ENCODE data around the gene NOS1AP.
A peak's percentile ranks its signal among the peaks of the same experiment; 100 is the strongest.

NOS1AP gene

DNA sequence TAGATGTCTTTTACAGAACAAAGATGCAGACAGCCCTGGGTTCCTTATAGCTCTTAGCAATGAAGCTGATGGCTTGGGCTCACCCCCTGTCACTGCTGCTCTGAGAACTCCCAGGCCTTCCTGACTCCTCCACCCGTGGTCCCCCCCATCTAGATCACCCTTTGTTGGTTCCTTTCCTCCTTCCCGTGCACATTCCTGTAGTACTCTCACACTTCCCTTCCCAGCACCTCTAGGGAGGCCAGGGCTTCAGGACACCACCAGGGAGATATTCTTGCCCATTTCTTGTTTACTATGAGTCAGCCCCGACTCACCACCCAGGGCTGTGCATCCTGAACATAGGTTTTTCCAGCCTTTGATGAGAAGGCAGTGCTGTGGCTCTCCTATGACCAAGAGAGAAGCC, 14.4 kb upstream of the NOS1AP start:
- TF ChIP-seq EZH2phosphoT487 (IDR thresholded peaks at IDR 0.05; ENCODE audit: borderline replicate concordance, low read length), result no peak
- TF ChIP-seq, protein P1, sequence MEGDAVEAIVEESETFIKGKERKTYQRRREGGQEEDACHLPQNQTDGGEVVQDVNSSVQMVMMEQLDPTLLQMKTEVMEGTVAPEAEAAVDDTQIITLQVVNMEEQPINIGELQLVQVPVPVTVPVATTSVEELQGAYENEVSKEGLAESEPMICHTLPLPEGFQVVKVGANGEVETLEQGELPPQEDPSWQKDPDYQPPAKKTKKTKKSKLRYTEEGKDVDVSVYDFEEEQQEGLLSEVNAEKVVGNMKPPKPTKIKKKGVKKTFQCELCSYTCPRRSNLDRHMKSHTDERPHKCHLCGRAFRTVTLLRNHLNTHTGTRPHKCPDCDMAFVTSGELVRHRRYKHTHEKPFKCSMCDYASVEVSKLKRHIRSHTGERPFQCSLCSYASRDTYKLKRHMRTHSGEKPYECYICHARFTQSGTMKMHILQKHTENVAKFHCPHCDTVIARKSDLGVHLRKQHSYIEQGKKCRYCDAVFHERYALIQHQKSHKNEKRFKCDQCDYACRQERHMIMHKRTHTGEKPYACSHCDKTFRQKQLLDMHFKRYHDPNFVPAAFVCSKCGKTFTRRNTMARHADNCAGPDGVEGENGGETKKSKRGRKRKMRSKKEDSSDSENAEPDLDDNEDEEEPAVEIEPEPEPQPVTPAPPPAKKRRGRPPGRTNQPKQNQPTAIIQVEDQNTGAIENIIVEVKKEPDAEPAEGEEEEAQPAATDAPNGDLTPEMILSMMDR (IDR thresholded peaks at IDR 0.05; ENCODE audit: low read depth, low read length, poor library complexity, severe bottlenecking), result no peak

DNA sequence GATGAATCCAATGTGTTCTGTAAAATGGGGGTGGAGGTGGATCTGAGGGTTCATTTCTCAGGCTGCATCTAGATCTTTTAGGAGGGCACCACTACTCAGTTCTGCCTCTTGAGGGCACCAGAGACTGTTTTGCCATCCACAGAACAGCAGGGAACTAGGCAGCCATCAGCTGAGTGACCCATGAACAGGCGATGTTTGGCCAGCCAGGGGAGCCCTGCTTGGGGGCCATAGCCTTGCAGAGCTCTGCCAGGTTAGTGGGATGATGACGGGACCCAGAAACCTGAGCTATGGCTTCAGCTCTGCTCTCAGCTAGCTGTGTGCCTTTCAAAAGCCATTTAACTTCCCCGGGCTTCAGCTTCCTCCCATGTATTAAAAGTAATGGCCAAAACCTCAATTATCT, 13.4 kb upstream of the NOS1AP start:
- no peak overlapping the region for H3K4me2 ChIP-seq (ENCODE audit: low read length)
- no peaks in the 10 kb centered on the region for H3F3A ChIP-seq (ENCODE audit: control insufficient read depth, insufficient read depth)
- no peak for TF ChIP-seq EZH2phosphoT487 (IDR thresholded peaks at IDR 0.05; ENCODE audit: borderline replicate concordance, low read length)
- TF ChIP-seq, protein P1 (IDR thresholded peaks at IDR 0.05; ENCODE audit: low read depth, low read length, poor library complexity, severe bottlenecking), result peak; percentile 75

More for the DNA sequence above, 14.4 kb upstream of the NOS1AP start:
- no peaks in the 10 kb centered on the region for H3K79me2 ChIP-seq (ENCODE audit: control insufficient read depth, low read length)
- no peak overlapping the region for H3K27ac ChIP-seq (ENCODE audit: low read depth, low read length)
- no peaks in the 10 kb centered on the region for H3K27me3 ChIP-seq (ENCODE audit: control insufficient read depth, low read length)
- no peaks in the 10 kb centered on the region for H3K4me1 ChIP-seq (ENCODE audit: control insufficient read depth, low read length)
- no peaks in the 10 kb centered on the region for H3F3A ChIP-seq (ENCODE audit: control insufficient read depth, insufficient read depth)
- no peaks in the 10 kb centered on the region for H3K36me3 ChIP-seq (ENCODE audit: control insufficient read depth, low read length)
- H4K20me1 ChIP-seq (ENCODE audit: control insufficient read depth, insufficient read depth, low read depth, low read length), result no peaks in the 10 kb centered on the region
- H3K4me3 ChIP-seq (ENCODE audit: low read length), result no peak overlapping the region
- H3K9me3 ChIP-seq (ENCODE audit: control insufficient read depth, insufficient read depth, low read length), result no peaks in the 10 kb centered on the region
- H3K9me2 ChIP-seq (replicated peaks; ENCODE audit: control insufficient read depth, low read length), result no peaks in the 10 kb centered on the region
- no peak overlapping the region for H3K4me2 ChIP-seq (ENCODE audit: low read length)

DNA sequence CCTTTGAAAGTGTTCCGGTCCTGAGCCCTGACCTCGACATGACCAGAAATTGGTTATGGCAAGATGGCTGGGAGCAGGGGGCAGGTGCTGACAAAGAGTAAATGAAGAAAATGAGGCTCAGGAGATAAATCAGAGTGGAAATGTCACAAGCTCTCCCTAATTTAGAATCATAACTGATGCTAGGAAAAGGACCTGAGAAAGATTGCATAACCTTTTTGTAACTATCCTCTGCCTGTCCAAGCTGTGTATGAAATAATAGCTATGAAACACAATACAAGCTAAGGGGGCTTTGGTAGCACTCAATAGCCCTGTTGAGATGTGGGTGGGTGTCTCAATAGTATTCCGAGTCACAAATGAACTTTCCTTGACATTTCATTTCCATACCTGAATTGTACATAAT, 12.9 kb upstream of the NOS1AP start:
- no peaks in the 10 kb centered on the region for H4K20me1 ChIP-seq (ENCODE audit: control insufficient read depth, insufficient read depth, low read depth, low read length)
- H3K4me2 ChIP-seq (ENCODE audit: low read length), result no peak overlapping the region
- TF ChIP-seq, protein P1 (IDR thresholded peaks at IDR 0.05; ENCODE audit: low read depth, low read length, poor library complexity, severe bottlenecking), result no peak
- no peak for TF ChIP-seq EZH2phosphoT487 (IDR thresholded peaks at IDR 0.05; ENCODE audit: borderline replicate concordance, low read length)

More for the DNA sequence above, 13.4 kb upstream of the NOS1AP start:
- H3K4me3 ChIP-seq (ENCODE audit: low read length), result no peak overlapping the region
- no peaks in the 10 kb centered on the region for H3K27me3 ChIP-seq (ENCODE audit: control insufficient read depth, low read length)
- no peaks in the 10 kb centered on the region for H3K4me1 ChIP-seq (ENCODE audit: control insufficient read depth, low read length)
- H4K20me1 ChIP-seq (ENCODE audit: control insufficient read depth, insufficient read depth, low read depth, low read length), result no peaks in the 10 kb centered on the region
- H3K9me2 ChIP-seq (replicated peaks; ENCODE audit: control insufficient read depth, low read length), result no peaks in the 10 kb centered on the region
- H3K9me3 ChIP-seq (ENCODE audit: control insufficient read depth, insufficient read depth, low read length), result no peaks in the 10 kb centered on the region
- H3K36me3 ChIP-seq (ENCODE audit: control insufficient read depth, low read length), result no peaks in the 10 kb centered on the region
- no peak overlapping the region for H3K27ac ChIP-seq (ENCODE audit: low read depth, low read length)
- no peaks in the 10 kb centered on the region for H3K79me2 ChIP-seq (ENCODE audit: control insufficient read depth, low read length)

More for the DNA sequence above, 12.9 kb upstream of the NOS1AP start:
- Histone ChIP-seq H3K9me2 (replicated peaks; ENCODE audit: control insufficient read depth, low read length) (no peaks in the 10 kb centered on the region), H3K36me3 (ENCODE audit: control insufficient read depth, low read length) (no peaks in the 10 kb centered on the region), H3K4me1 (ENCODE audit: control insufficient read depth, low read length) (no peaks in the 10 kb centered on the region), H3K79me2 (ENCODE audit: control insufficient read depth, low read length) (no peaks in the 10 kb centered on the region), H3K4me3 (ENCODE audit: low read length) (no peak overlapping the region), H3F3A (ENCODE audit: control insufficient read depth, insufficient read depth) (no peaks in the 10 kb centered on the region), H3K27ac (ENCODE audit: low read depth, low read length) (no peak overlapping the region), H3K9me3 (ENCODE audit: control insufficient read depth, insufficient read depth, low read length) (no peaks in the 10 kb centered on the region), H3K27me3 (ENCODE audit: control insufficient read depth, low read length) (no peaks in the 10 kb centered on the region)

Data from DOHH2 (cell line).